HG02884 (cell line): Measurements from ENCODE around the gene LRP1-AS.

Experiments
- ATAC-seq: cut with Tn5 transposase; IDR thresholded peaks from one replicate; pipeline ENCODE4 v1.9.1; 2021; ENCODE audit warnings: mild to moderate bottlenecking, moderate library complexity; ENCODE audit not compliant: unreplicated experiment

Gene LRP1-AS

DNA sequence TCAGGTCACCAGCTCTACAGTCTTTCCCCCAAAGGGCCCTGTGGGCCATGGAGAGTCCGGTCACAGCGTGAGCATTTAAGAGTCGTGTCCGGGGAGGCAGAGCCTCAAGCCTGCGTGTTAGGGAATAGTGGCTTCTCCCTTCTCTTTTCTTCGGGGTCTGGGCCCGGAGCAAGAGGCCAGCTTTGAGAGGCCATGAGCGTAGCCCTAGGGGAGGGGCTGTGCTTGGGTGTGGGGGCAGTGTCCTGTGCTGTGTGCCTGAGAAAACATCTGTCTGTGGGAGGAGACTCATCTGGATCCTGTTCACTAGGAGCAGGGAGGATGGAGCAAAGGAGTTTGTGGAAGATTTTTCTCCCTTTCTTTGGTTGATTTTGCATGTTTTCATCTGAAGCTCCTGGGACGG, 5.3 kb downstream of the LRP1-AS start:
- ATAC-seq, result no peak

DNA sequence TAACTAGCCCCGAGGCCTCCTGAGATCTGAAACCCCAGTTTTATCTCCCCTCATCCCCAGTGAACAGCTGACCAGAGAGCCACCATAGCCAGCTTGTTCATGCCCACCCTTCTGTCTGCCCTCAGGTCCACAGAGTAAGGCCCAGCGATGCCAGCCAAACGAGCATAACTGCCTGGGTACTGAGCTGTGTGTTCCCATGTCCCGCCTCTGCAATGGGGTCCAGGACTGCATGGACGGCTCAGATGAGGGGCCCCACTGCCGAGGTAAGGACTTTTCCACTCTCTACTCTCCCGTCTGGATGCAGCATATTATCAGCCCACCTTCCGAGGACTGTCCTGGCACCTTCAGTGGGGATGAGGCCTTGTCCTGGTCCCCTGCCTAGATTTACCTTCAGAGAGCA, 6.2 kb downstream of the LRP1-AS start:
- ATAC-seq, result no peak

DNA sequence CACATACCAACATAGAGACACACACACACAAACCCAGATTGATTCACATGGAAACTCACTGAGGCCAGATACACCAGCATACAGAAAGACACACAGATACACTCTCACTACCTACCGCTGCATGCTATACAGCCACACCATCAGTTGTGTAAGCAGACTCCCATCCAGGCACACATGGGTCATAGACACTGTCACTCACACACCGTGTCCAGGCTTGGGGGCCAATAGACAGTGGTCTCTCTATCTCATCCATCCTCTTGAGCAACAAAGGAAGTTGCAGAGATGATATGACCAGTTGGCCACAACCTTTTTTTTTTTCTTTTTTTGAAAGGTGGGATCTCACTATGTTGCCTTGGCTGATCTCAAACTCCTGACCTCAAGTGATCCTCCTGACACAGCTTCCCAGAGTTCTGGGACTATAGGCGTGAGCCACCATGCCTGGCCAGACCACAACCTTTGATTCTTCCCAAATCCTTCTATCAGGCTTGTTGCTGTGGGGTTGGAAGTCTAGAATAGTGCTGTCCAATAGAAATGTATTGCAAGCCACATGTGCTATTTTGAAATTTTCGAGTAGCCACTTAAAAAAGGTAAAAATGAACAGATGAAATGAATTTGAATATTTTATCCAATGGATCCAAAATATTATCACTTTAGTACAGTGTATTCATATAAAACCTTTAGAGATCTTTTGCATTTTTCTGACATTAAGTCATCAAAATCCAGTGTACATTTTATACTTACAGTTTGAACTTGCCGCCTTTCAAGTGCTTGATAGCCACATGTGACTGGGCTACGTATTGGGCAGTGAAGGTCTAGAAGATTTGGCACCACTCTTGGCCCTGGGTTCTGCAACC, 7.4 kb downstream of the LRP1-AS start:
- no peak for ATAC-seq

DNA sequence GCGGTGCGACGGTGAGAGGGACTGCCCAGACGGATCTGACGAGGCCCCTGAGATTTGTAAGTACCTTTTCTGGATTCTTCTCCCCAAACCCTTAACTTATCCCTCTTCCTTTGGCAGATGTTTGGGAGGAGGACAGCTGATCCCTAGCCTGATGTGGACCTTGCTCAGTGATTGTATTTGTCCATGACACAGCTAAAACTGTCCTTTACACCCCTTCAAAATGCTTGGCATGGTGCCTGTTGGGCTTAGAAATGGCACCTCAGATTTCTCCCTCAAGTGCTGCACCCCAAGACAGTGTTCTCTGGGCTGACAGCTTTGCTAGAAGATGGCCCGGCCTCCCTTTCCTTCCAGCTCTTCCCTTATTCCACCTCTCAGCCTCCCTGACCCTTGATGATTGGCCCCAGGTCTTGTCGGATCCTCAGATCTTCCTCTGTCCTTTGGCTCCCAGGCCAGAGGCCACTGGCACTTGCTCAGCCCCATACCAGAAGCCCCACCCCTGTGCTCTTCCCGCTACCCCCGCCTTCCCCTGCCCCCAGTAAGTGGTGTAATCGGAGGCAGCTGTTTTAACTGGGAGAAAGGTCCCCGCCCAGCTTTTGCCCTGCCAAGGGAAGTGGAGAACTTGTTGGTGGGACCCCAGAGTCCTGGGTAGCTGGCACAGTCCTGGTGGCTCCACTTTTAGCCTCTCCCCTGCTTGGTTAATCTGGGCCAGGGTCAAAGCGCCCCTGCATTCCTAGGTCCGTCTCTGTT, 8.7 kb downstream of the LRP1-AS start:
- ATAC-seq, result no peak

DNA sequence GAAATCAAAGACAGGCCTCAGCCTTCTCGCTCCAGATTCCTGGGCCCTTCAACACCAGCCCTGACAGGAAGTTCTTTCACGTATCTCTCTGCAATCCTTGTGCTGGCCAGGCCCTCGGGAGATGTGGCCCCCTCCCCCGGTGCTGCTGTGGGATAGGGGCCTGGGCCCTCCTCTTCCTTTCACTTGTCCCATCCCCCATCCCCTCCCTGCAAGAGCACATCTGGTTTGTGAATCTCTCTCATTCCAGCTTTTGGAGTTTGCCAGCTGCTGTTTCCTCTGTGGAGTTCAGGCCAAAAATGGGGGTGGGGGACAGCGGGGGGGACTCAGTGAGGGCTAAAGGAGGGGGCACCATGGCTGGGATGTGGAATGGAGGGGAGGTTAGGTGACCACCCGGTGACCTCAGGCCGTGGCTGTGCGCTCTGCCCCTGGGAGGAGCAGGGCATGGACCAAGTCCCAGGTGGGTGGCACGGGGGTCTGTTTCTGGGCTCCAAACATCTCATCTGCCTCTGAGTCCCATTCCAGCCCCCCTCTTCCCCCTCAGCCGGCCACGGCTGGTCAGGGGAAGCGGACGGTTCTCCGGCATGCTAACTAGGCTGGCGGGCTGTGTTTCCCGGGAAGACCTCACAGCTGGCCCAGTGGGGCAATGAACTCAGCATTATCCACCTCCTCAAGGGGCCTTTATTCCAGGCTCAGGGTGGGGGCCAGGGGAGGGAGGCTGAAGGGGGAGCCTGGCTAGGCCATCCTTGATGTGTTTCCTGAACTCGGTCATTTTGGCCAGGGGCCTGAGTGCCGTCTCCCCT, 11.7 kb downstream of the LRP1-AS start:
- ATAC-seq, result no peak

DNA sequence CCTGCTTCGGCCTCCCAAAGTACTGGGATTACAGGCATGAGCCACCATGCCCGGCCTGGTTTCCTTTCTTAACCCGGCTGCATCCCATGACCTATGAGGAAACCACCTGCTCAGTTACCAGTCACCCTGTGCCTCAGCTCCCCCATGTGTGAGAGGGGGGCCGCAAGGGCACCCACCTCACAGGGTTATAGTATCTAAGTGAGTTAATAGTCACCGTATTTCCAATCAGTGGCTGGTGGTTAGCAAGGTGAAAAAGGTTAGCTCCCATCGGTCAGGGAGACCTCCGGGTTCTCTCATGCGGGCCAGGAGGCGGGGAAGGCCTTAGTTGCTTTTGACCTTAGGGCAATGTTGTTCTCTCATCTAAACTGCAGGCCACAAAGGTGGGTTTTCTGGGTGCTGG, 12.5 kb downstream of the LRP1-AS start:
- no peak for ATAC-seq

DNA sequence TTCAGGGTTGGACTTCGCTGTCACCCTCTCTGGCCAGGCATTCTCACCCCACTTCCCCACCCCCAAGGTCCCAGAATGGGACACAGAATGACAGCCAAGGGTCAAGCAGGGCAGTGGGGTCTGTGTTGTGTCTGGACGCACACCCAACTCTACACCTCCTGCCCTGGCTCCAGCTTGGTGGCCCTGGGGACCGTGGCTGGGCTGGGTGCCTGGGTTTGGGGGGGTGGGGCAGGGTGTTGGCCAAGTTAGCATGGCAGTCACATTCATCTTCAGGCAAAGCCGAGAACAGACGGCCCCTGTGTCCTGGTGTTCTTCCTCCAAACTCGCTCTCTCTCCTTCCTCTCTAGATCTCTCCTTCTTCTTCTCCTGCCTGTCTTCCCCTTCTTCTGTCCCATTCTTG, 13.5 kb downstream of the LRP1-AS start:
- ATAC-seq, result no peak

DNA sequence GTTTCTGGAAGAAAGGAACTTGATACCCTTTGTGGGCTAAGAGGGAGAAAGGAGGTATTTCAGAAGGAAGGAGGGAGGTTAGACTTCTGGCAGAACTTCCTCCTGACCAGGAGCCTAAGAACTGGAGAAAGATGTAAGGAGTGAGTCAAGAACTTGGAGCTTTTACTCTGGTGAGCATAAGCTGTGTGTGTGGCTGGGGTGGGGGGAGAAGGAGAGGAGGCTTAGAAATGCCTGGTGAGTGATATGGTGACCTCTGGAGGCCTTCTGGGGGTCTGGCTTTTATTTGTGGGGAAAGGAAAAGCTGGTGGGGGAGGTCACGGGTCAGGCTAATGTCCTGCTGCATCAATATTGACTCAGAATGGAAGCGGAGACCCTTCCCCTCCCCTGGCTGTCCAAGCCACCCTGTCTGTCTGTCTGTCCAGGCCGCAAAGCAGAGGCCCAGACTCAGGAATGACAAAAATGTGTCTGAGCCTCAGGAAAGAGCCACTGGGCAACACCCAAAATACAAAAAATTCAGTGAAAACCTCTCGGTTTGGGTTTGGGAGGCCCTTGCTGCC, 14.3 kb downstream of the LRP1-AS start:
- ATAC-seq, result no peak

DNA sequence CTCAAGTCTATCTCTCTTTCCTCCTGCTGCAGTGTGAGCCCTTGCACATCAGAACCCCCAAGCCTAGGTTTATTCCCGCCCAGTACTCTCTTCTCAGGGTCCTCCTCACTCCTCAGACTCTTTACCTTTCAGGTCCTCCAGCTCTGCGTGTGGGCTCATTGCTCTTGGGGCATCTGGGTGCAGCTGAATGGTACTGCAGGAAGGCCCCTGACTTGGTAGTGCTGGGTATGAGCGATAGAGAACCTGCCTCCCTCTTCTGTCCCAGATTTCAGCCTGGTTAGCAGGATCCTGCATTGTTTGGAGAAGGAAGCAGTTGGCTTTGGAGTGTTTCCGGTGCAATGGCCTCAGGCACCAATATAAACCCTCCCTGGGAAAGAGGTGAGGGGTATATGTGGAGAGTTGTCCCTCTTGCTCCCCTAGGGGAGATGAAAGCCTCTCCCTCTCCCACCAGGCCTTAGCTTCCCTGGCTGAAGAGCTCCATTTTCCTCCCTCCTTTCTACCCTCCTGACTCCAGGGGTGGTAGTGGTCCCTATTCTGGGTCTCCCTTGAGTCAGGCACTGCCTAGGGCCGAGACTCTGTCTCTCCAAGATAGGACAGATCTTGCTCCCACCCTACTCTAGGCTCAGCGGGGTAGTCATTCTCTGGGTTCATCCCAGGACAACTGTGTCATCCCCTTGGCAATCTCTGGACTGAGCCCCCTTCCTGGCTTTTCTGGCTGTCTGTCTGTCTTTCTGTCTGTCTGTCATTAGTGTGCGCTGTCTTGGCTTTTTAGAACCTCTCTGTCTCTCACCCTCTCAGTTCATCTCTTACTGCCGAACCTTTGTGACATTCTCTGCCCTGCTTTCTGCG, 15.3 kb downstream of the LRP1-AS start:
- no peak for ATAC-seq

DNA sequence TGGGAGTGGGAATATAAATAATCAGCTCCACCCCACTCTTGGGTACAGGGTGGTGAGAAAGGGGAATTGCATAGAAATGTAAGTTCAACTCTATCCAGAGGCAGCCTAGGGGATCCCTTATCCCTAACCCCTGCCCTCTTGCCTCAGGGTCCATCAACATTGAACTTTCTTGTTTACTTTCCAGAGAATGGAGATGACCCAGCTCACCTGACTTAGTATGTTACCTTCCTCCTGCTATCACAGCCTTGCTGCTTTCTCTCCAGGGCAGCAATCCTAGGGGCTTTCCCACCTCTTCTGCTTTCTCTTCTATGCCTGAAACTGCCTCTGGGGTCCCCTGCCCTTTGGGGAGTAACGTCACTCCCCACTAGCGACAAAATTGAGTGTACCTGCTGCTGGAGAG, 16.5 kb downstream of the LRP1-AS start:
- no peak for ATAC-seq

DNA sequence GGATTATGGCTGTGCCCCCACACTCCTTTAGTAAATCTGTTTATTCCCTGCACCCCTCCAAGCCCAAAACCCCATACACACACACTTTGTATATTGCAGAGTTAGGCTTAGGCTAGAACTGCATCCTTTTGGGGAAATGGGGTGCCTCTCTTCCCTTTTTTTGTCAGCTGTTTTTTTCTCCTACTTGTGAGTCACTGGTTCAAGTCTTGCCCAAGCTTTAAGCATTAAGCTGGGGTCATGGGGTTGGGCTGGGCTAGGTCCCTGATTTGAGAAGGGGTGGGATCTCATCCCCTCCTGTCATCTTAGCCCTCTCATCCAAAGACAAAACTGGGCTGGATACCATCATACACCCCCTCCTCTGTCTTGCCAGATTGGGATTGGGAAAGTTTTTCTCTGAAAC, 17.5 kb downstream of the LRP1-AS start:
- ATAC-seq, result no peak

DNA sequence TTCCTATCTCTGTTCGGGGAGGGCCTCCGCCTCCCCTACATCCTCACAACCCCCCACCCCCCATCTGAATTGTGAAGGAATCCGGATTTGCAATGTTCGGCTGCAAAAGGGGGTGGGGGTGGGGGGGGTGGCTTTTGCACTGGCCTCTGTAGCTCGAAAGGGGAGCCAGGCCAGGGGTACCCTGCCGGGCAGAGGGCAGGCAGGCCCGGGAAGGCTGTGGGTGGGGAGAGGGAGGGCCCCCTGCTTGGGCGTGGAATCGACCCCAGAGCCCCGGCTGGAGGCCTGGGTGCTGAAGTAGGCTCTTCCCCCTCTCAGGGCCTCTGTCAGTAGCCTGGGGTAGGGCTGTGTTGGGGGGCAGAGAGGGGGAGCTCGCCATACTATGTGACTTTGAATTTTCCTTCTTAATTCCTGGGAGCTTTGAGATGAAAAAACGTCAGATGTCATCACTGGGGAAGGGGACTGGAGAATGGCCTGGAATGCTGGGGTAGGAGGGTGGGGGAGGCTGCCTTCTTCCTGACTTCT, 18.0 kb downstream of the LRP1-AS start:
- no peak for ATAC-seq

DNA sequence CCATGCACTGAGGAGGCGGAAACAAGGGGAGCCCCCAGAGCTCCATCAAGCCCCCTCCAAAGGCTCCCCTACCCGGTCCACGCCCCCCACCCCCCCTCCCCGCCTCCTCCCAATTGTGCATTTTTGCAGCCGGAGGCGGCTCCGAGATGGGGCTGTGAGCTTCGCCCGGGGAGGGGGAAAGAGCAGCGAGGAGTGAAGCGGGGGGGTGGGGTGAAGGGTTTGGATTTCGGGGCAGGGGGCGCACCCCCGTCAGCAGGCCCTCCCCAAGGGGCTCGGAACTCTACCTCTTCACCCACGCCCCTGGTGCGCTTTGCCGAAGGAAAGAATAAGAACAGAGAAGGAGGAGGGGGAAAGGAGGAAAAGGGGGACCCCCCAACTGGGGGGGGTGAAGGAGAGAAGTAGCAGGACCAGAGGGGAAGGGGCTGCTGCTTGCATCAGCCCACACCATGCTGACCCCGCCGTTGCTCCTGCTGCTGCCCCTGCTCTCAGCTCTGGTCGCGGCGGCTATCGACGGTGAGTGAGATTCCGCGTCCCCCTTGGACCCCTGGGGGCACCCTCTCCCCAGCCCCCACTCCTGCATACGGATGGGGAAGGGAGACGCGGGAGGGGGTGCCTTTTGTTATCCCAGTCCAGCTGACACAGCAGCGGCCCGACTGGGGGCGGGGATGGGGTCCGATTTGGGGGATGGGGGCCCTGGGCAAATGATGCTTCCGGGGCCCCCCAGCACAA, 18.7 kb downstream of the LRP1-AS start:
- ATAC-seq, result no peak

DNA sequence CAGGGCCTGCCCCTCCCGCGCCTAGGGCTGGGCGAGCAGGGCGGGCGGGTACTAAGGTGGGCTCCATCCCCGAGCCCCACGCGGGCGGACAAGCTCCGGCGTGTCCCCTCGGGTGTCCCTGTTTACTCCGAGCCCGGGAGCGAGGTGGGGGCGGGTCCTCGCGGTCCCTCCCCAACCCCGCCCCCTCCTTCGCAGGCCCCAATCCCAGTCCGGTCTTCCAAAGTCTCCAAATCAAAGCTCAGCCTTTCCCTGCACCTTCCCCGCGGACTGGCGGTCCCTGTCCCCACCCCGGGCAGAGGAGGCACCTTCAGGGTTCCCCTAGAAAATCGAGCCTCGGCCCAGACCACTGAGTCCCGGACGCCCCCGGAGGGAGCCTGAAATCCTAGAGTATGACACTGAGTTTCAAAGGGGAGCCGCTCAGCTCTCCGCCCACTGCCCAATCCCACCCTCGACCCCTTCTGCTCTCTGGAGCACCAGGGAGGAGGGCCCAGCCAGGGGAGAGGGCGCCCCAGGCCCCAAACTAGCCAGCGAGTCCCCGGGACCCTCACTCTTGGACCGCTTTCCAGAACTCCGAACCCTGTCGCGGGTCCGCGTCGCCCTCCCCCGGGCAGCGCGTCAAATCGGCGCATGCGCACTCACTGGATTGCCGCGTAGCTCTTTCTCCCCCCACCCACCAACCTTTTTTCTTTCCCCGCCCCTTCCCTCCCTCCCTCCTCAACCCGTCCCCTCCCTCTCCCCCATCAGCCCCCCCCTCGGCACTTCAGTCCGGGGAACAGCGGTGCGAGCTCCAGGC, 19.5 kb downstream of the LRP1-AS start, which contains the start of gene LRP1:
LRP1 (plus strand) TSS at position 758 of the 793 bp plus-strand sequence. CDS start 482 bp downstream, outside the sequence.
- peak; percentile 38 for ATAC-seq

DNA sequence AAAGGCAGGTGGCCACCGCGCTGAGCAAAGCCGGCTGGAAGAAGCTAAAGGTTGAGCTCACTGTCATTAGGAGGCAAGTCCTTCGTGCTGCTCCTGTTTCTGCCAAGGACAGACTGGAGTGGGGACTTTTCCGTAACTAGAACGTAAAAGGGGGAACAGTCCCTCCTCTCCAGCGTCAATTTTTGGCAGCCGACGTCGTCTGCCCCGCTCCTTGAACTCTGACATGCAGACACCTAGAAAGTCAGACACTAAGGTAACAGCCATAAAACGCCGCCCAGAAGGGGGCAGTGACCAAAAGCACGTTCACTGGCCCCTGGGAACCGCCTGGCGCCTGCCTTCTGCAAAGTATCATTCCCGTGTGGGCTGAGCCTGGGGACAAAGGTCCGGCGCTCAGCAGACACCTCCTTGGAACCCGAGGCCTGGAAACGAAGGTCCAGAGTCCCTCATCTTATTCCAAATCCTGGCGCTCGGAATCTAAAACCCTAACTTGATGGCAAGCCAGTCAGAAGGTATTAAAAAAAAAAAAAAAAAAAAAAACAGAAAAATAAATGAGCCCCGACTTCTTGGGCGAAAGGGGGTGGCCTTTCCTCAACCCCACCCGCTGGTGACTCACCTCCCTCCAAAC, 20.2 kb downstream of the LRP1-AS start:
- ATAC-seq, result no peak

DNA sequence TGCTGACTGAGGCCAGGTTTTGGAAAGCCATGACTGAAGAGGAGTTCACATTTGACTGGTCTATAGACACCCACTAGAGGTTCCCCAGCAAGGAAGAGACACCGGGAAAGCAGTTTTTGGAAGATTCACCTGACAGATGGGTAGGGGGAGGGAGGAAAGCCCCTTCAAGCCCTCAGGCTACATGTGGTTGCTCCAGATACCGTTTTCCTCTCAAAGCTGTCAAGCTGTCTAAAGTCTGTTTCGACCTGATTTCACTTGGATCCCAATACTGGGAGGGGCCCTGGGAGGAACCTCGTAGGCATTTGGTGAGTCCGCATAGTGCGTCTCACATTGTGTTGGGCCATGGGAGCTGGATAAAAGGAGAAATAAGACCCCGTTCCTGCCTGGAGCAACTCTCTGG, 20.9 kb downstream of the LRP1-AS start:
- ATAC-seq, result no peak

DNA sequence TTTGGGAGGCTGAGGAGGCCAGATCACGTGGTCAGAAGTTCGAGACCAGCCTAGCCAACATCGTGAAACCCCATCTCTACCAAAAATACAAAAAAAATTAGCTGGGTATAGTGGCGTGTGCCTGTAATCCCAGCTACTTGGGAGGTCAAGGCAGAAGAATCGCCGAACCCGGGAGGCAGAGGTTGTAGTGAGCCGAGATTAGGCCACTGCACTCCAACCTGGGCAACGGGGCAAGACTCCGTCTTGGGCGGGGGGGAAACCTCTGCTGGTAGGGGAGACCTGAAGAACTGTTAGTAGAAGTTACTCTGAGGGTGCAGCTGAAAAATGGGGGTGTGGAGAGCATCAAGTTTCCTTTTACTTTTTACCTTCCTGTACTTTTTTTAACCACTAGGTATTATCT, 21.4 kb downstream of the LRP1-AS start:
- no peak for ATAC-seq

DNA sequence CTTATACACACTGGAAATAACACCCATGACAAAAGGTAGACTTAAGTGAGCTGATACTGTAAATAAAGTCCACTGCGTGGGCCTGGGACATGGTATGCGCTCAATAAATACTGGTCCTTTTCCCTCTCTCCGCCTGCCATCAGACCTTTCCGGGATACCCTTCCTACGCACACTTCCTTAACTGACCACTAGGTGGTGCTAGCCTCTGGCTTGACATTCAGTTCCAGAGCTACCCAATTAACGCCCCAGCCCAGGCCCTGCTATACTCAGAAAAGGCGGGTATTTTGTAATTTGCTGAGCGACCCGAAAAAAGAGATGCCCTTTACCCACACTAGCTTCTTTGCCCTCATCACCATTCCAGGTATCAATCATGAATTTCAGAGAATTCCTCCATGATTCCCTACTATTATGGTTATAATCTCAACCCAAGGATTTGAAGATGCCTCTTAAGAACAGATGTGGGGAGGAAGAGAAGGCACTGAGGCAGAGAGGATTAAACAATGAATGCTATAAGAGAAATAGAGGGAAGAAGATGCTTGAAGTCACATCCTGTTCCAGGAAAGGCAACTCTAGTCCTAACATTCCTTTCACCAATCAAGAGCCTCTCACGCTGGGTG, 23.1 kb downstream of the LRP1-AS start:
- no peak for ATAC-seq
